Hypothalamus (tissue), 51 donors: Measurements from ENCODE around the gene GJC2.
"Not testable (repeated sequence)": the region's sequence is repeated elsewhere in the genome, so short reads cannot be mapped to it uniquely, and the experiment has no call there.

ENCODE experiments used
- DNase-seq, 51 donors: peaks; one replicate each; lab custom pipeline; 2025; lab: John Stamatoyannopoulos, UW

Gene GJC2

DNA sequence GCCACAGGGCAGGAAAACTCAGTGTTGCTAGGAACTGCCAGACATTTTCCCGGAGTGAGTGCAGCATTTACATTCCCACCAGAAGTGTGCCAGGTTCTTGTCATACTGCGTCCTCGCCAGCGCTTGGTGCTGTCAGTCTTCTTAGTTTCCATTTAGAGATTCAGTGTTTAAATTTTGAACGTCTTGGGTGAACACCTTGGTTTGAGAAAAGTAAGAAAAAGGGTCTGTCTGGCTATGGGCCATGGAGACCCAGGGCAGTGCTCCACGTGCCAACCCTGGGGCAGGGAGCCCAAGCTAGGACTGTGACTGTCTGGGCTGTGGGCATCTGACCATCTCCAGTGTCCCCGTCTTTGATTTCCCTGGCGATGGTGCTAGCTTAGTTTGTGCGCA lies 31.9 kb downstream of the GJC2 start:
- DNase-seq = no peak

DNA sequence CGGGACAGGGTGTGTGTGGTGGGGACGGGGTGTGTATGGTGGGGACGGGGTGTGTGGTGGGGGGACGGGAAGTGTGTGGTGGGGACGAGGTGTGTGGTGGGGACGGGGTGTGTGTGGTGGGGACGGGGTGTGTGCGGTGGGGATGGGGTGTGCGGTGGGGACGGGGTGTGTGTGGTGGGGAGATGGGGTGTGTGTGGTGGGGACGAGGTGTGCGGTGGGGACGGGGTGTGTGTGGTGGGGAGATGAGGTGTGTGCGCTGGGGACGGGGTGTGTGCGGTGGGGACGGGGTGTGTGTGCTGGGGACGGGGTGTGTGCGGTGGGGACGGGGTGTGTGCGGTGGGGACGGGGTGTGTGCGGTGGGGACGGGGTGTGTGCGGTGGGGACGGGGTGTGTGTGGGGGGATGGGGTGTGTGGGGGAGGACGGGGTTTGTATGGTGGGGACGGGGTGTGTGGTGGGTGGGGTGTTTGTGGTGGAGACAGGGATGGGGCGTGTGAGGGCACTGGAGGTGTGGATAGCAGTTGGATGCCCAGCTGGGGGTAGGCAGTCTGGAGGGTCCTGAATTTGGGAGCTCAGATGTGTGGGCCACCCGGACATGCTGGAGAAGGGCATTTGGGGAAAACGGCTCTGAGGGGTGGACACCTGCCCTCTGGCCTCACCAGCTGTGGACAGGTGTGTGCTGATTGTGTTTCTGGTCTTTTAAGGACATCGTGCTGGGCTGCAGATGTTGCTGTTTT lies 32.7 kb downstream of the GJC2 start:
- DNase-seq = no peak

DNA sequence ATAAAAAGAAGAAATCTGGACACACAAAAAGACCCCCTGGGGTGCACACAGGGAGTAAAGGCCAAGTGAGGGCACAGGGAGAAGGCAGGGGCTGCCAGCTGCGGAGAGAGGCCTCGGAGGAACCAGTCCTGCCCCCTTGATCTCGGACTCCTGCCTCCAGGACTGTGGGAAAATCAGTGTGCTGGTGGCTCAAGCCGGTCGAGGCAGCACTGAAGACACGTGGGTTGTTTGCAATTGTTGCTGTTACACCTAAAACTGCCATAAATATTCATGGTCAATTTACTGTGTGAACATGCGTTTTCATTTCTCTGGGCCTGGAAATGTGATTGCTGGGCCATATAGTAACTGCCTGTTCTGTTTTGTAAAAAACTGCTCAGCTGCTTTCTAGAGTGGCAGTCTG lies 34.4 kb downstream of the GJC2 start:
- DNase-seq = no peak

DNA sequence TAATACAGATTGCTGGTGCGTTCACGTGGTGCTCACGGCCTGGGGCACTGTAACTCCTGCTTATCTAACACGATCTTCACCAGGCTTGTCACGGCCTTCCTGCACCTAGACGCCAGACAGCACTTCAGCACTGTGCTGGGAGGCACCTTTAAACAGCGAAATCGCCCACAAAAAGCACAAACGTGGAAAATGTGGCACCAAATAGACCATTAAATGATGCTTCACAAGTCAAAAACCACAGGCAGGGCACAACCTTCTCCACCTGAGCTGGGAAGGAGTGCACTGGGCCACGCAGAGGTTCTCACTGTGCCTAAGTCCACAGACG lies 35.9 kb downstream of the GJC2 start:
- no peak for DNase-seq

DNA sequence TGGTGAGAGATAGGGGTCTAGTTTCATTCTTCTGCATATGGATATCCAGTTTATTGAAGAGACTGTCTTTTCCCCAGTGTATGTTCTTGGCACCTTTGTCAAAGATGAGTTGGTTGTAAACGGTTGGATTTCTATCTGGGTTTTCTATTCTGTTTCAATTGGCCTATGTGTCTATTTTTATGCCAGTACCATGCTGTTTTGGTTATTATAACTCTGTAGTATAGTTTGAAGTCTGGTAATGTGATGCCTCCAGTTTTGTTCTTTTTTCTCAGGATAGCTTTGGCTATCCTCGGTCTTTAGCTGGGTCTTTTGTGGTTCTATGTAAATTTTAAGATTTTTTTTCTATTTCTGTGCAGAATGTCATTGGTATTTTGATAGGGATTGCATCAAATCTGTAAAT lies 38.5 kb downstream of the GJC2 start:
- not testable (repeated sequence) for DNase-seq

DNA sequence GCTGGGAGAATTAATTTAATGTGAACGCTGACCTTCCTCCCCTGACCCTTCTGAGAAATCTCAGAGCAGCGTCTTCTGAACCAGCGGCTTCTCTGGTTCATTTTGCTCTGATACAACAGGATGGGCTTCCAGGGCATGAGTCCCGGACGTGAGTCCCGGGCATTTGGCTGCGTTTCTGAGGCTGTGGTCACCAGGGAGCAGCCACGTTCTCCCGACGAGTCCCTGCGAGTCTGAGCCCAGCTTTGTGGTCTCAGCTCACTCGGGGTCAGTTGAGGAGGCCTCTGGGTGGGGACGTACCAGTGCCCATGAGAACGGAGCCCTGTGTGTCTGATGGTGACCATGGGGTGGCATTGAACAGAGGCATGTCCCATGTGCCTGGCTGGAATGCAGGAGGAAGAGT lies 40.5 kb downstream of the GJC2 start:
- DNase-seq = no peak

DNA sequence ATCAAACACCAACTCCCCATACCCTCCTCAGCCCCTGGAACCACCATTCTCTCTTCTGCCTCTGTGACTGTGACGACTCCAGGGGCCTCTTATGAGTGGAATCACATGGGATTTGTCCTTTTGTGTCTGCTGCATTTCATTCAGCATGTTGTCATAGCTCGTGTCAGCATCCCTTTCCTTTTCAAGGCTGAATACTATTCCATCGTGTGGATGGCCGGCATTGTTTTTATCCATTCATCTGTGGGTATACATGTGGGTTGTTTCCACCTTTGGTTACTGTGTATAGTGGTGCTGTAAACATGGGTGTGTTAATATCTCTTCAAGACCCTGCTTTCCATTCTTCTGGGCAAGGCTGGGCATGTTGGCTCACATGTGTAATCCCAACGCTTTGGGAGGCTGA lies 41.0 kb downstream of the GJC2 start:
- DNase-seq = no peak

DNA sequence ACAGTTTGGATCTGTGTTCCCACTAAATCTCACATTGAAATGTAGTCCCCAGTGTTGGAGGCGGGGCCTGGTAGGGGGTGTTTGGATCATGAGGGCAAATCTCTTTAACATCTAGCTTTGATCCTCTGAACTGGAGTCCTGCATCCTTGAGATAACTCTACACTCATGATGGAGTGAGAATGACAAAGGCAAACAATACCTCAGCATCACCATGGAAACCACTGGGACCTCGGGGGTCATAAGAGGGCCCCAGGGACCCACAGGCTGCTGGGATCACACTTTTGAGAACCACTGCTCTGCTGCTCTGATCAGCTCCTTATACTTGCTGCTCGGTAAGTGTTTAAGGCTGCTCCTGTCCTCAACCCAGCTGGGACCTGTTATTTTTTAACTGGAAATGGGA lies 44.7 kb downstream of the GJC2 start:
- no peak for DNase-seq

DNA sequence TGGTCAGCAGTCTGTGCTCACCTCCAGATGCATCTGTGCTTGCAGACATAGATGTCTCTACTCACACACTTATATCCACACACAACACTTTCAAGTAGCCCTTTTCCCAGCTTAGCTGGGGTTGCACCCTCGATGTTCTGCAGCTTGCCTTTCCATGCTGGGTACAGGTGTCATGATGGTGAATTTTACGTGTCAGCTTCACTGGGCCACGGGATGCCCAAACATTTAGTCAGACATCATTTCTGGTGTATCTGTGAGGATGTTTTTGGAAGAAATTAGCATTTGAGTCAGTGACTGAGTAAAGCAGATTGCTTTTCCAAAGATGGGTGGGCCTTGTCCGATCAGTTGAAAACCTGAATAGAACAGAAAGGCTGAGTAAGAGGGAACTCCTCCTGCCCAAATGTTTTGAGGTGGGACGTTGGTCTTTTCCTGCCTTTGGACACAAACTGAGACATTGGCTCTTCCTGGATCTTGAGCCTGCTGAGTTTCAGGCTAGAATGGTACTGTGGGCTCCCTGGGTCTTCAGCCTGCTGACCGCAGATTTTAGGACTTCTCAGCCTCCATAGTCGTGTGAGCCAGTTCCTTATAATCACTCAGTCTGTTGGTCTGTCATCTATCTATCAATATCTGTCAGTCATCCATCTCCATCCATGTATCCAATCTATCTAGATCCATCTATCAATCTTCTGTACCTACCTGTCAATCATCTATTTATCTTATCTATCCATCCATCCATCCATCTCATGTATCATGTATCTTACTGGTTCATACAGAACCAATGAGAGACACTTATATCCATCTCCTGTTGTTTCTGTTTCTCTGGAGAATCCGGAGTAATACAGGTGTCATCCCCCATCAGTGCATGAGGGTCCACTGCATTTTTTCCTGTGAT lies 45.4 kb downstream of the GJC2 start:
- DNase-seq = no peak

DNA sequence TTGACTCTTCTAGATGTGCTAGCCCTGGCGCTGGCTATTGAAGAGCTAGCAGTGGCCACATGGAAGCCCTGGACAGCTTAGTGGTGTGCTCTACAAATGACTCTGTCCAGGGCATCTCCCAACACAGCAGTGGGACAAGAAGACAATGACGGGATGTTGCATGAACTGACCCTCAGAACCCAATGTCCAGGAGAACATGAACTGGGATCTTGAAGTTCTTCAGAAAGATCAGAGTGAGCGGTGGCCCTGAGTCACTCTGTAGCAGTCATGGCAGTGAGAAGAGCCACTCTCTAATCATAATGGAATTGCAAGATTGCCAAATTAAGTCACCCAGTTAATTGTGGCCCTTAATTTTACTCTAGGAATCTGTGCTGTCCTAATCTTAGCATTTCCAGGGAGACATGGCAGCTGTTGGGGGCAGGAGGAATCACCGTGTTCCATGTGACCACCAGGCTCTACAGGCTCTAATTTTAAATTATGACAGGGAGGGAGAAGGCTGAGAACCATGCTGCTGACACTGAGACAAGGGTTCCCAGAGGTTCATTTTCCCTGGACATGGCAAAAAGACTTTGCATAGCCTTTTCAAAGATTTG lies 47.9 kb downstream of the GJC2 start:
- DNase-seq = no peak

DNA sequence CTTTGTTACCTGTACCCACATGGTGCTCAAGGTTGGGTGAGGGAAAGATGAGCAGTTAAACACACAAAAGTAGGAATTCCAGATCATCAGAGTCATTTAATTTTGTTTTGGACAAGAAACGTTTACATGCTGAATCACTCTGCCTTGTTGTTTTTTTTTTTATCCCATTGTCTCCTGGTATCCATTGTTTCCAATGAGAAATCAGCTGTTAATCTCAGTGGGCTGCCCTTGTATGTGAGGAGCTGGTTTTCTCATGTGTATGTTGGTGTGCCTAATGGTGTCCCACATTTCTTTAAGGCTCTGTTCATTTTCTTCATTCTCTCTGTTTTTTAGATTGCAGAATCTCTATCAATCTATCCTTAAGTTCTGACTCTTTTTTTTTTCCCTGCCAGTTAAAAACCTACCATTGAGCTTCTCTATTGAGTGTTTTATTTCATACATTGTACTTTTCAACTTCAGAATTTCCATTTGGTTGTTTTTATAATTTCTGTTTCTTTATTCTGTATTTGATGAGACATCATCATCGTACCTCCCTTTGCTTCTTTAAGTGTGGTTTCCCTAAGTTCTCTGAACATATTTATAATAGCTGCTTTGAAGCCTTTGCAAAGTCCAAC lies 49.4 kb downstream of the GJC2 start:
- DNase-seq = no peak

DNA sequence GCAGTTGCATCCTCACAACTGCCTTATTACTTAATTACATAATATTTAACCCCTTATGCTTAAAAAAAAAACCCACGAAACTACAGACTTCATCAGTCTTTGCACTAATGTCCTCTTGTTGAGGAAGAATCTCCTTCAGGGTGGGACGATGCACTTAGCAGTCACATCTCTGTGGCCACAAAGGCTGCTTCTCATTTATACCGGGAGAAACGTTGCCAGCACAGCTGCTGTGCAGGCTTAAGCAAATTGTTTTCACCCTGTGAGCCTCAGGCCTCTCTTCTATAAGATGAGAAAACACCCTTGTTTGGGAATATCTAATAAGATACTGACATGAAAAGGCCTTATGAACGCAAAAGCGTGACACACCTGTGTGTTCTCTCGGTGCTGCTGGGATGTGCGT lies 55.2 kb downstream of the GJC2 start:
- no peak for DNase-seq

DNA sequence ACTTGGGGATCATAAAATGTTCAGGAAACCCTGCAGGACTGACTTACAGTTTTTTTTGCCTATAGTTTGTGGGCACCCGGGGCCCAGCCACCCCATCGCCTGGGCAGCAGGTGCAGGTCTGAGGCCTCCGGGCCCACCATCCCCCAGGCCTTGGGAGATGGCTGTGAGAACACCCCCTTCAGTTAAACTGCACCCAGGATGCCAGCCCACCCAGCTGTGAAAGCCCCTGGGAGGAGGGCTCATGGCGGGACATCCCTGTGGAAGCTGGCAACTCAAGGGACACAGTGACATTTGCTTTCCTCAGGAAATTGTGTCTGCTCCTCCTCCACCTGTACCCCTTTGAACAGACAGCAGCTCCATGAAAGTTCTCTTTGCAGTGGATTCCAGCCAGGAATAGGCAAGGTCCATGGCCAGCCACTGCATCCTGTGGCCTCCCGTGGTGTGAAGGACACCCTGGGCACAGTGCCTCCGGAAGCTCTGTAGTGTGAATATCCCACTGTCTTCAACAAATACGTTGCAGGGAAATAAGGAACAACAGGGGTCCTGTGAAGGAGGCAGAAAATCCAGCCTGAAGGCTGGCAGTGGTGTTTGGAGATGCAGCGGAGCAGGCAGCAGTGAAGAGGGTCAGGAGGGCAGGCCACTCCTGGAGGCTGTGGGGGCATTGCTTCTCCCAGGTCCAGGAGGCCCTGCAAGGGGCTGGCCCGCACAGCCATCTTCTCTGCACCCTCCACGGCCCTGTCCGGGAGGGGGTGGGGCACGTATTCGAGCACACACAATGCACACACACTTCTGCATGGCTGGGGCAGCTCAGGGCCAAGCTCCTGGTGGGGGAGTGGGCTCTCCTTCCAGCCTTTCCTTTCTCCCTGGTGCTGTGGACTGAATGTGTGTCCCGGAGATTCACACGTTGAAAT lies 56.1 kb downstream of the GJC2 start:
- no peak for DNase-seq

DNA sequence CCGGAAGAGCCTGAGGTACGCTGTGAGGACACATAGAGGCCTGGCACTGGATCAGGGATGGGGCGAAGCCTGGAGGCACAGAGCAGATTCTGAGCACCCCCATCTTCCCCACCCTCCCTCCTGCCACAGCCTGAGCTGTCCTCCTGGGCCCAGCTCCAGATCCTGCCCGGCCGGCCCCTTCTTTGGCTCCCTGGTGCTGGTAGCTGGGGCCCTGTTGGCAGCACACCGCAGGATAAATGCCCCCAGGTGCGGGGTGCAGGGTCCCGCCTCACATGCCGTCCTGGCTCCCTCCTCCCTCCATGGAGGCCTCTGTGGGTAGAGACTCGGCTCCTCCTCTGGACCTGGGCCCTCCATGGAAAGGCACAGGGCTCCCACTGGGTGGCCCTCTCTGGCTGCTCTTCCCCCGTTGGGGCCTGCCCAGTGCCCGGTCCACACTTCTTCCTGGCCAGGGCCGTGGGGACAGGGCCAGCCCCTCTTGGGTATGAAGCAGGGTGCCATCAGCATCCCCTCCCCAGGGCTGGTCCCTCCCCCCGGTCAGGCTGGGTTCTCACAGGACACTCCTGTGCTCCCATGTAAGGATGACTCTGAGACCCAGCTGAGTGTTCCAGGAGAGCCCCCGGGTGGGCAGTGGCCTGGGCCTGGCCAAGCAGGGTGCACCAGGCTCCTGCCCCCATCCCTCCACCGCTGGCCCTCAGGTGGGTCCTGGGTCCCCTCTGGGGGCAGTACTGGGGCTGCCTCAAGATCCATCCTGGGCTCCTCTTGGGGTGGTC lies 57.0 kb downstream of the GJC2 start:
- DNase-seq = no peak

DNA sequence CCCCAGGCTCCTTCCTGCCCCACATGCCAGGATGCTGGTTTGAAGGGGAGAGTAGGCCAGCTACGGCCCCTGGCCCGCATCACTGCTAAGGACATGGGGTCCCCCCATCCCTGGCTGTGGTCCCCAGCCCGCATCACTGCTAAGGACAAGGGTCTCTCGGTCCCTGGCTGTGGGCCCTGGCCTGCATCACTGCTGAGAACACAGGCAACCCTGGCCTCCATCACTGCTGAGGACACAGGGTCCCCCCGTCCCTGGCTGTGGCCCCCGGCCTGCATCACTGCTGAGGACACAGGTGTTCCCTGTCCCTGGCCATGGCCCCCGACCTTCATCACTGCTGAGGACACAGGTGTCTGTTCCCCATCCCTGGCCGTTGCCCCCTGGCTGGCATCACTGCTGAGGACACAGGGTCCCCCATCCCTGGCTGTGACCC lies 57.7 kb downstream of the GJC2 start:
- no peak for DNase-seq

DNA sequence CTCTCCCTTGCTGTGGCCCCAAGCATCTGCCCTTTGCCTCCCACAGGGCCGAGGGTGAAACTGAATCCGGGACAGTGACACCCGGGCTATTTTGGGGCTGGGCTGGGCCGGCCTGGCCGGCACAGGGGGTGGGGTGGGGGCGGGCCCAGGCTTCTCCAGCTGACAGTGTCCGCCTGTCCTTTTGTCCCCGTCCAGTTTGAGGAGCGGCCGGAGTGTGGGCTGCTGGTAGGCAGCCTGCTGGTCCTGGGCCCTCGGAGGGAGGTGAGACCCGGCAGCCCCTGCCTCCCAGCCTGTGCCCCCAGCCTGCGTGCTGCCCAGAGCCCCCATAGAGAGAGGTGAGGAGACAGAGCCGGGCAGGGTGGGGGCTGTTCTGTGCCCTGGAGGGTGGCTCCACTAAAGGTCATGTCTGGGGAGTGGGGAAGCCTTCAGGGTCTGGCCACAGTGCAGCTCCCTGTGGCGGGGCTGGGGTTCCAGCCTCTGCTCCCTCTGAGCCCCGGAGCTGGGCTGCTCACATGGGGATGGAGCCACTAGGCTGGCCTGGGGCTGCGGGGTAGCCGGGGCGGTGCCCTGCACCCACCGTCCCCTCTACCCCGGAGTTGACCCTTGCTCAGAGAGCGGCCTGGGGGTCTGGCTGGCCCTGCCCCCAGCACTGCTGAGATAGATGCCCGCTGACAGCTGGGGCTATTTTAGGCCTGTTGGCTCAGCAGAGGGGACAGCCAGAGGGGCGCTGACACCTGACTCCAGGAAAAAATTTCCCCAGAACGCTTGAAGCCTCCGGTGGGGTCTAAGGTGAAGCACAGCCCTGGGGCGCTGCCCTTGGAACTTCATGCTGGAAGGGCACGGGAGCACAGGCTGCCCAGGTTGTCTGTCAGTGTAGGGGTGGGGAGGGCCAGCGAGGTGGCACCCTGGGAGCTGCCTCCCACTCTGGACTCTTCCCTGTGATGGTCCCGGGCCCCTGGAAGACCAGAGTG lies 58.4 kb downstream of the GJC2 start, which contains the start of gene OBSCN:
OBSCN (plus strand) TSS at position 194 of the 971 bp plus-strand sequence. CDS start 3,740 bp downstream, outside the sequence.
- DNase-seq = no peak

DNA sequence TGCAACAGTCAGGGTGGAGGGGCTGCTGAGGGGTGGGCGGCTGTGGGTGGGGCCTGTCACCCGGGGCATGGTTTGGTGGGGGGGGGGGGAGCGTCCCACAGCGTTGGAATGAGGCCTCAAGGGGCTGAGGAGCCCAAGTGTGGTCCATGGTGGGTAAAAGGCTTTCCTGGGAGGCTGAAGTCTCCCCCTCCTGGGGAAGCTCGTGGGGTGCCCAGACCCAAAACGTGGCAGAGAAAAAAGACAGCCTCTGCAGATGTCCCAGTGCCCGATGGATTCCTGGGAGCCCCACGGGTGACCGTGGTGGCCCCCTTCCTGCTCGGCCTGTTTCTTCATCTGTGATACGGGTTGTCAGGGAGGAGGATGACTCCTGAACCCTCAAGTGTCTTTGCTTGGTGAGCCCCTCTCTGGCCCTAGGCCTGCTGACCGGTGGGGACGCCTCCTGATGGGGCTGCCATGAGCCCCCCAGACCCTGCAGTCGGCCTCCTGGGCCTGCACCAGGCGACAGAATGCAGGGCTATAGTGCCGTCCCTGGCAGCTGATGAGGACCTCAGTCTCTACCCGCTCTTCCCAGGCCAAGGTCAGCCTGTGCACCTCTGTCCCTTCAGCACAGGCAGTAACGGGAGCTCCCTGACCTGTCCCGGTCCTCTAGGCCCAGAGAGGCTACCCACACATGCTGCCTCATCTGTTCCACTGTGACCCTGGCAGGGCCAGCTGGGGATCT lies 59.3 kb downstream of the GJC2 start:
- DNase-seq = no peak
